Mesendoderm (in vitro differentiated cells): ENCODE measurements around the gene FOXJ3.

Experiments
- DNase-seq: peaks from one replicate; pipeline ENCODE4 v3.0.0; 2013
- H2AK5ac ChIP-seq: 2 replicates; pipeline ENCODE4 v1.6.1; 2013; ENCODE audit warnings: low read length, inconsistent platforms
- H2BK120ac ChIP-seq: 2 replicates; pipeline ENCODE4 v1.6.1; 2013; ENCODE audit warnings: low read depth, mild to moderate bottlenecking, low read length, moderate library complexity, mixed read lengths
- H2BK15ac ChIP-seq: replicated peaks from 2 replicates; pipeline ENCODE4 v1.6.1; 2013; ENCODE audit warnings: low read depth, mild to moderate bottlenecking, moderate library complexity
- H2BK5ac ChIP-seq: 2 replicates; pipeline ENCODE4 v1.6.1; 2013; ENCODE audit warnings: low read length, inconsistent platforms
- H3K18ac ChIP-seq: 2 replicates; pipeline ENCODE4 v1.6.1; 2013; ENCODE audit warnings: mild to moderate bottlenecking, low read length, mixed read lengths
- H3K23ac ChIP-seq: one replicate; pipeline ENCODE4 v1.6.1; 2013; ENCODE audit warnings: low read length
- H3K27ac ChIP-seq: 2 replicates; pipeline ENCODE4 v1.5.1; 2013; ENCODE audit warnings: low read depth, mild to moderate bottlenecking, inconsistent platforms, low read length, moderate library complexity
- H3K27me3 ChIP-seq: 2 replicates; pipeline ENCODE4 v1.6.1; 2013; ENCODE audit warnings: low read length, control low read depth, mild to moderate bottlenecking, inconsistent platforms; ENCODE audit not compliant: insufficient read depth, poor library complexity
- H3K36me3 ChIP-seq: 2 replicates; pipeline ENCODE4 v1.6.1; 2013; ENCODE audit warnings: low read length, inconsistent platforms; ENCODE audit not compliant: control insufficient read depth, insufficient read depth
- H3K4ac ChIP-seq: one replicate; pipeline ENCODE4 v1.6.1; 2013; ENCODE audit warnings: low read depth, mild to moderate bottlenecking, low read length, moderate library complexity
- H3K4me1 ChIP-seq: 2 replicates; pipeline ENCODE4 v1.6.1; 2013; ENCODE audit warnings: low read depth, low read length, inconsistent platforms; ENCODE audit not compliant: control insufficient read depth
- H3K4me2 ChIP-seq: 2 replicates; pipeline ENCODE4 v1.6.1; 2013; ENCODE audit warnings: low read length
- H3K4me3 ChIP-seq: 2 replicates; pipeline ENCODE4 v1.5.1; 2013; ENCODE audit warnings: mild to moderate bottlenecking, low read length
- H3K56ac ChIP-seq: one replicate; pipeline ENCODE4 v1.6.1; 2013; ENCODE audit warnings: low read length
- H3K79me1 ChIP-seq: 2 replicates; pipeline ENCODE4 v1.6.1; 2013; ENCODE audit warnings: low read length, inconsistent platforms
- H3K79me2 ChIP-seq: 2 replicates; pipeline ENCODE4 v1.6.1; 2013; ENCODE audit warnings: mild to moderate bottlenecking, low read length; ENCODE audit not compliant: control insufficient read depth, insufficient read depth
- H3K9ac ChIP-seq: 2 replicates; pipeline ENCODE4 v1.6.1; 2013; ENCODE audit warnings: low read length, inconsistent platforms
- H4K5ac ChIP-seq: one replicate; pipeline ENCODE4 v1.6.1; 2013; ENCODE audit warnings: low read length
- H4K8ac ChIP-seq: one replicate; pipeline ENCODE4 v1.6.1; 2013; ENCODE audit warnings: low read depth, mild to moderate bottlenecking, control low read depth, low read length, moderate library complexity
- WGBS: extraction: QIAGEN DNeasy Blood & Tissue Kit; methylation state at CpG from one replicate; pipeline ENCODE4 v1.1.7; 2013; ENCODE audit warnings: low lambda C conversion rate, missing lambda C conversion rate; ENCODE audit not compliant: insufficient coverage; ENCODE audit errors: extremely low coverage; 5-methylcytosine and 5-hydroxymethylcytosine counted together

The FOXJ3 gene

GRCh38 chr1:42266253-42267135, 68.5 kb downstream of the FOXJ3 start:
- H3K36me3 ChIP-seq, result no peaks in the 10 kb centered on the region
- no peak overlapping the region for H4K5ac ChIP-seq
- WGBS, result no CpG with 5 or more reads among the region's 4 CpGs
- H4K8ac ChIP-seq, result no peak overlapping the region
- H2BK15ac ChIP-seq, result no peak overlapping the region
- no peak overlapping the region for H3K4me2 ChIP-seq
- H3K23ac ChIP-seq, result no peak overlapping the region
- peaks cover 9% of the 10 kb centered on the region for H3K79me1 ChIP-seq
- peak overlapping the region; percentile 6 for H3K9ac ChIP-seq
- H3K18ac ChIP-seq, result peak overlapping the region; percentile 30
- H2BK5ac ChIP-seq, result no peak overlapping the region
- peaks cover 9% of the 10 kb centered on the region for H3K4me1 ChIP-seq
- peak; percentile 37 for DNase-seq
- H3K4me3 ChIP-seq, result no peak overlapping the region
- peak overlapping the region; percentile 11 for H3K56ac ChIP-seq
- peaks cover 16% of the 10 kb centered on the region for H3K79me2 ChIP-seq
- H2BK120ac ChIP-seq, result no peak overlapping the region
- no peak overlapping the region for H2AK5ac ChIP-seq
- no peak overlapping the region for H3K27ac ChIP-seq
- no peaks in the 10 kb centered on the region for H3K27me3 ChIP-seq
- no peak overlapping the region for H3K4ac ChIP-seq

DNA sequence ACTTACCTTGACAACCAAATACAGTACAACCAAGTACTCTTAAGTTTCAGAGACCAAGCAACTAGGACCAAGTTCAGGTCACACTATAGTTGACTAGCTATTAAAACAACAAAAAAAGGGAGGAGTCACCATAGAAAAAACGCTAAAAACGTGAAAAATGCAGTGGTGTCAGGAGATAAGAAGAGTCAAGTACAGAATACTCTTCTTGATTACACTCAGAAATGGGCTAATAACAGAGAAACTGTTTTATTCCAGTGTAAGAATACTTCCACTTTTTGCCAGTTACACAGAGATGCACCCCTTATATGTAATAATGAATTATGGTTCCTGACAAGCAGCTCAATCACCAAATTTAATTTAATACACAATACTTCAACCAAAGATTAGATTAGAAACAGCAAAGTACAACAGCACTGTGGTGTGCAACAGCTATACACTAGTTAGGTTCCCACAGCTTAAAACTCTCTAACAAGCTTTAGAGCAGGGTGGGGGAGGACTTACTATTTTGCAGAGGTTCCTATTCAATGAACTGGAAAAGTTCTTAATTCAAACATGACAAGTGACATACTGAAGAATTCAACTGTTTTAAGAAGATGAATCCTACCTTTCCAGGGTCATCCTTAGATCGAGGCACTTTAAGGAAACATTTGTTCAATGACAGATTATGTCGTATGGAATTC, 70.4 kb downstream of the FOXJ3 start:
- no CpG with 5 or more reads among the region's 4 CpGs for WGBS
- DNase-seq, result no peak
- no peak overlapping the region for H2BK5ac ChIP-seq

GRCh38 chr1:42263019-42263418, 72.0 kb downstream of the FOXJ3 start:
- H3K79me1 ChIP-seq, result peaks cover 12% of the 10 kb centered on the region

More for the DNA sequence above, 70.4 kb downstream of the FOXJ3 start:
- Histone ChIP-seq H3K4ac (no peak overlapping the region), H2AK5ac (no peak overlapping the region), H3K36me3 (no peaks in the 10 kb centered on the region), H3K27ac (no peak overlapping the region), H3K4me2 (no peak overlapping the region), H2BK120ac (no peak overlapping the region), H3K18ac (no peak overlapping the region), H4K8ac (no peak overlapping the region), H3K79me2 (peaks cover 16% of the 10 kb centered on the region), H3K9ac (no peak overlapping the region), H2BK15ac (no peak overlapping the region), H3K23ac (no peak overlapping the region), H3K4me3 (no peak overlapping the region), H3K4me1 (peaks cover 9% of the 10 kb centered on the region), H4K5ac (no peak overlapping the region), H3K79me1 (peaks cover 10% of the 10 kb centered on the region), H3K27me3 (no peaks in the 10 kb centered on the region), H3K56ac (no peak overlapping the region)

GRCh38 chr1:42260376-42261070, 74.5 kb downstream of the FOXJ3 start:
- Histone ChIP-seq H2BK5ac (no peak overlapping the region), H2BK120ac (no peak overlapping the region), H4K5ac (no peak overlapping the region), H4K8ac (no peak overlapping the region), H3K4me3 (no peak overlapping the region), H3K4me1 (peaks cover 4% of the 10 kb centered on the region), H3K4me2 (no peak overlapping the region), H2BK15ac (no peak overlapping the region), H3K27me3 (no peaks in the 10 kb centered on the region), H3K18ac (no peak overlapping the region), H3K27ac (no peak overlapping the region), H3K79me1 (peaks cover 7% of the 10 kb centered on the region), H3K56ac (no peak overlapping the region), H3K4ac (no peak overlapping the region), H3K23ac (no peak overlapping the region), H3K79me2 (peaks cover 18% of the 10 kb centered on the region), H2AK5ac (no peak overlapping the region), H3K36me3 (no peaks in the 10 kb centered on the region), H3K9ac (no peak overlapping the region)
- WGBS, result no CpG with 5 or more reads among the region's 1 CpG
- DNase-seq, result no peak

More at GRCh38 chr1:42263019-42263418, 72.0 kb downstream of the FOXJ3 start:
- no peak for DNase-seq
- Histone ChIP-seq H2AK5ac (no peak overlapping the region), H2BK15ac (no peak overlapping the region), H2BK5ac (no peak overlapping the region), H2BK120ac (no peak overlapping the region), H3K4me3 (no peak overlapping the region), H3K18ac (no peak overlapping the region), H3K4me2 (no peak overlapping the region), H3K79me2 (peaks cover 17% of the 10 kb centered on the region), H4K5ac (no peak overlapping the region), H3K36me3 (no peaks in the 10 kb centered on the region), H3K56ac (no peak overlapping the region), H3K27me3 (no peaks in the 10 kb centered on the region), H3K27ac (no peak overlapping the region), H3K9ac (no peak overlapping the region), H3K4me1 (peaks cover 13% of the 10 kb centered on the region), H4K8ac (no peak overlapping the region), H3K4ac (no peak overlapping the region), H3K23ac (no peak overlapping the region)

- no CpG with 5 or more reads among the region's 4 CpGs for WGBS
- no peak for DNase-seq
Measured at GRCh38 chr1:42259739-42260064, 75.3 kb downstream of the FOXJ3 start.

More at GRCh38 chr1:42259739-42260064, 75.3 kb downstream of the FOXJ3 start:
- Histone ChIP-seq H3K23ac (no peak overlapping the region), H3K27ac (no peak overlapping the region), H3K9ac (no peak overlapping the region), H3K79me2 (peaks cover 21% of the 10 kb centered on the region), H3K27me3 (no peaks in the 10 kb centered on the region), H2AK5ac (no peak overlapping the region), H3K4me1 (peaks cover 4% of the 10 kb centered on the region), H3K18ac (no peak overlapping the region), H3K4me2 (no peak overlapping the region), H4K5ac (no peak overlapping the region), H2BK120ac (no peak overlapping the region), H3K4ac (no peak overlapping the region), H4K8ac (no peak overlapping the region), H3K4me3 (no peak overlapping the region), H3K36me3 (no peaks in the 10 kb centered on the region), H3K56ac (no peak overlapping the region), H2BK15ac (no peak overlapping the region), H3K79me1 (peaks cover 7% of the 10 kb centered on the region), H2BK5ac (no peak overlapping the region)
